Epithelial cell of proximal tubule (primary cell): ENCODE data around the gene PROCA1. TPM values are rescaled to one million over a fixed set of nuclear protein-coding genes. Genes with fewer than 3 reads are reported as not detected.

Experiments used
- DNase-seq: peaks from one replicate; pipeline ENCODE4 v3.0.0-alpha.2; 2011; ENCODE audit warnings: low read depth
- H3K4me3 ChIP-seq: 2 replicates; pipeline ENCODE4 v1.5.1; 2011; ENCODE audit warnings: low read depth, mild to moderate bottlenecking, low read length
- CTCF ChIP-seq: conservative IDR thresholded peaks from 2 replicates; pipeline ENCODE4 v1.5.1; 2012; ENCODE audit warnings: low read depth, mild to moderate bottlenecking, low read length
- total RNA-seq: library from RNA; depleted of rRNA; stranded (reverse); fragments of >200 nt; gene quantifications from 2 replicates; pipeline ENCODE4 v1.2.3, GENCODE V29; 2015

PROCA1 gene
- total RNA-seq, 1 donor from 2014 or later = under 0.01 TPM

DNA sequence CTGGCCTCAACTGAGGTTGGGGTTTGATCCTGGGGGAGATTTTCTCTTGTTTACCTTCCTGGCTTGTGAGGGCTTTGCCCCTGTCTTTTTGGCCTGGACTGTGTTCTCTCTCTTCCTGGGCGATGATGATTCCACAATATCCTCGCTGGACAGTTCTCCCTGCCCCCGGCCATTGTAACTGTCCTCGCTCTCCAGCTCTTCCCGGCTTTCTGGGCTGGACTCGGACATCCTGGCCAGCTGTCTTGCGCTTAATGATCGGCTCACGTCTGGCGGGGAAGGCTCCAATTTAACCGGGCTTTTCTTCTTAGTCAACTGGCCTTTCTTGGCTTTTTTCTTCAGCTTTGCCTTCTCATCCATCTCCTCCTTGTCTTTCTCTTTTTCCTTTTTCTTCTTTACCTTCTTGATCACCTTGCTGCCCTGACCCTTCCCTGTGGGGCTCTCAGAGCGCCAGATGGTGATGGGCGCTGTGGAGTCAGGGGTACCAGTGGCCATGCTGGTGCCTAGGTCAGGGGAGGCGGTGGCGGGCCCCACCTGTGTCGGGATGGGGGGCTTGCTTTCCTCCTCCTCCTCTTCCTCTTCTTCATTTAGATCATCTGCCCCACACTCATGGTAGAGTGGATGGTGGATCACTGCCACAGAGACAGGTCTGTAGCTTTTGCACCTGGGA, 8.0 kb downstream of the PROCA1 start:
- H3K4me3 ChIP-seq = no peak overlapping the region
- no peak for TF ChIP-seq CTCF
- DNase-seq = no peak

DNA sequence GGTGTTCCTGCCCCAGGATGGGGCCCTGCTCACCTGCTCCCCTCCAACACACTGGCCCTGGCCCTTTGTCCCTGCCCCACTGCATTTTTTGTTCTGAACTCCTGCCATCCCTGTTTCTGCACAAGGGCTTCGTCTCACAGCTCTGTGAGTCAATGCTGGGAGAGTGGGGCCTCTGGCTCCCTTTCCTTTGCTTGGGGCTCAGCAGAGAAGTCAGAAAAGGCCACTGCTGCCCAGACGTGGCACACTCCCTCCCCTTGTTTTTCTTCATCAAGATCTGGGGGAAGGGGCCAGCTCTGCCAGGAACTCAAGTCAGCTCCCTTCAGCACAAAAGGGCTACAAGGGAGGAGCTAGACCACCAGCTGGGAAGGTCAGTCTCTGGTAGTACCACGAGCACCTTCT, 8.9 kb downstream of the PROCA1 start:
- no peak for TF ChIP-seq CTCF
- H3K4me3 ChIP-seq = no peak overlapping the region
- no peak for DNase-seq

- H3K4me3 ChIP-seq = no peak overlapping the region
- DNase-seq = no peak
- no peak for TF ChIP-seq CTCF
Observed at GRCh38 chr17:28702026-28702751, 9.5 kb downstream of the PROCA1 start.

- no peak overlapping the region for H3K4me3 ChIP-seq
- DNase-seq = no peak
- no peak for TF ChIP-seq CTCF
Observed at GRCh38 chr17:28700830-28701492, 10.7 kb downstream of the PROCA1 start.

GRCh38 chr17:28700278-28700677, 11.4 kb downstream of the PROCA1 start:
- TF ChIP-seq CTCF = no peak
- DNase-seq = no peak
- H3K4me3 ChIP-seq = no peak overlapping the region

DNA sequence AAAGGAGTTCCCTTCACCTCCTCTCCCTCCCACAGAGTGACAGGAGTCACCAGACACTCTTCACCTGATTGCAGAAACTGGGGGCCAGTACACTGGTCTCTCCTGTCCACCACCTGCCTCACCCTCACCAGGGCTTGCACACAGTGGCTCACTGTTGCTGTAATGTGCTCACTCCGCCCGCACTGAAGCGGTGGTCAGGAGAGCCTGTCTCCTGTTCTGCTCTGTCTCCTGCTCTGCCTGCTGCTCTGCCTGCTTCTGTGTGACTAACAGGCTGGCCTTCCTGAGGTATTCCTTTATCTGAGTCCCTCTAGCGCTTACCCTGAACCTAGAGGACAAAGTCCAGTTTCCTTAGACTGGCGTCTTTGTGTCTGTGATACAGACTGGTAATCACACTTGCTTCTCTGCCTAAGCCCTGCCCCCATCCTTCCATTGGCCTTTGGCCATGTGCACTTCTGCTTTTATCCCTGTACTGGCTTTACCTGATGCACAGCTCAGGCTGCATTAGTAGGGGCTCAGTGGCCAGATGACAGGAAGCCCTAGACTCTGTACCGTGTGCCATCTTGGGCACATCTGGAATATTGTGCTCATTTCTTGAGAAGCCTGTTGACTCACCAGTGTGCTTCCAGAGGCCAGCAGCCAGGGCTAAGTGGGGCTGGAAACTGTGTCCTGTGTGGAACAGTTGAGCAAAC, 13.3 kb downstream of the PROCA1 start:
- H3K4me3 ChIP-seq = no peak overlapping the region
- TF ChIP-seq CTCF = peak; percentile 16
- peak; percentile 83 for DNase-seq
